Testis (tissue), 3 donors: ENCODE results near the gene IRX2. TPM values are rescaled to one million over a fixed set of nuclear protein-coding genes. Genes with fewer than 3 reads are reported as not detected.

ENCODE experiments used
- DNase-seq: peaks from one replicate; pipeline ENCODE4 v3.0.0-alpha.2; 2019
- H3K27ac ChIP-seq, 2 donors: fragments of 200-600 bp; sonication (generic); one replicate each; pipeline ENCODE4 v1.5.1; 2019
- H3K27me3 ChIP-seq: fragments of 200-600 bp; sonication (generic); one replicate; pipeline ENCODE4 v1.5.1; 2019
- H3K36me3 ChIP-seq: fragments of 200-600 bp; sonication (generic); one replicate; pipeline ENCODE4 v1.5.1; 2017; ENCODE audit warnings: low read depth; ENCODE audit errors: missing control alignments
- H3K4me1 ChIP-seq: fragments of 200-600 bp; sonication (generic); one replicate; pipeline ENCODE4 v1.5.1; 2019
- H3K4me3 ChIP-seq, 2 donors: fragments of 200-600 bp; sonication (generic); one replicate each; pipeline ENCODE4 v1.5.1; 2017 to 2019
- H3K9me3 ChIP-seq: fragments of 200-600 bp; sonication (generic); one replicate; pipeline ENCODE4 v1.5.1; 2017
- POLR2A ChIP-seq: fragments of 450-650 bp; IDR thresholded peaks from one replicate; pipeline ENCODE4 v1.6.1; 2017; ENCODE audit warnings: antibody characterized with exemption, mild to moderate bottlenecking, moderate library complexity
- WGBS, 2 donors: methylation state at CpG; one replicate each; pipeline ENCODE4 v1.1.5; 2018; 5-methylcytosine and 5-hydroxymethylcytosine counted together
- intact Hi-C: fragments of 100-400 bp; cut with DNase I; formaldehyde crosslinking; loops from one replicate; pipeline ENCODE4 v1.15.1; 2023; ENCODE audit warnings: low total_unique reads
- polyA plus RNA-seq: library from polyadenylated mRNA; stranded (reverse); fragments of 350-450 nt; fragmentation: Illumina TruSeq; extraction: RNeasy Lipid Tissue Mini Kit (QIAGEN cat#74804); gene quantifications from one replicate; pipeline ENCODE4 v1.2.3, GENCODE V29; 2014; ENCODE audit warnings: low read depth, low replicate concordance; ENCODE audit not compliant: insufficient read depth
- total RNA-seq, 2 donors: library from RNA; depleted of rRNA; stranded (reverse); fragments of >200 nt; gene quantifications; one replicate each; pipeline ENCODE4 v1.2.3, GENCODE V29; 2016
- TF ChIP-seq, protein P1 (sequence below), 3 experiments: fragments of 450-650 bp in 2 of 3; fragments of 200-600 bp in 1 of 3; sonication (generic) in 1 of 3; IDR thresholded peaks; one replicate each; pipeline ENCODE4 v1.5.1; 2016 to 2019; ENCODE audit warnings: antibody characterized with exemption in 3 of 3, mild to moderate bottlenecking in 2 of 3, moderate library complexity in 1 of 3

Gene IRX2
- total and polyA plus RNA-seq, 3 donors from 2014 or later = 2.8 to 15.1 (median 9.1) TPM

DNA sequence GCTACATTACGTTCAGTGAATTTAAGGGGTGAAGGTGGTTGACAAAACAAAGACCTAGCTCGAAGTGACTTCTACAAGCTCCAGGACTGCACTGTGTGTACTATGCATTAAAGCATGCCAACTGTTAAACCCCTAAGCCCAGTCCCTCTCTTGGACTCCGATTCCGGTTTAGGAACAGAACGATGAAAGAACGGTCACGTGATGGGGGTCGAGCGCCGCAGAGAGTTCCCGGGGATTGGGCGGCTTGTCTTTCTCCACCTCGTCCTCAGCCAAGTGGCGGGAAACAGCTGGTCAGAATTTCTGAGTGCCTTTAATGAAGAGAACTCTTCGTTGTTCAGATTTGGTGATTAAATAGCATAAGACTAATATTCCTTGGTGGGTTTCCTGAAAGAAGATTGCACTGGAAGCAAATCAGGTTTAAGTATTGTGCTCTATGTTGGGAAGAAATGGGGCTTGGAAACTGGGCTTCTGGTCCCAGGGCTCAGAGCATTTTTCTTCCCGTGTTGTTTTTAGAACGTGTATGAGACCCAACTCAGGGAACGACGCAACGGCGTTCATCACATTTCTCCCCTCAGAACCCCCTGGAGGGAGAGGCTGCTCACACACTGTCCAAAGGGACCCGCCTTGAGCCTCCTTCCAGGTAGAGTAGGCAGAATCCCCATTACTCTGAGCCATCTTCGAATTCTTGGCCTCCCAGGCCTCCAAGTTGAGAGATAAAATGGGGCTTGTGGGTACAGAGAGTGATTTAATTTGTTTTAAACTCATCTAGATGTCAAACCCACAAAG is 25.3 kb downstream of the IRX2 start:
- Histone ChIP-seq H3K27ac (no peak overlapping the region), H3K4me1 (no peaks in the 10 kb centered on the region), H3K4me3 (peak overlapping the region in 1 of 2 donors; percentile 8), H3K9me3 (no peaks in the 10 kb centered on the region), H3K27me3 (no peaks in the 10 kb centered on the region), H3K36me3 (no peaks in the 10 kb centered on the region)
- DNase-seq = no peak
- intact Hi-C loops = no loop called here
- TF ChIP-seq POLR2A = no peak
- TF ChIP-seq, protein P1, sequence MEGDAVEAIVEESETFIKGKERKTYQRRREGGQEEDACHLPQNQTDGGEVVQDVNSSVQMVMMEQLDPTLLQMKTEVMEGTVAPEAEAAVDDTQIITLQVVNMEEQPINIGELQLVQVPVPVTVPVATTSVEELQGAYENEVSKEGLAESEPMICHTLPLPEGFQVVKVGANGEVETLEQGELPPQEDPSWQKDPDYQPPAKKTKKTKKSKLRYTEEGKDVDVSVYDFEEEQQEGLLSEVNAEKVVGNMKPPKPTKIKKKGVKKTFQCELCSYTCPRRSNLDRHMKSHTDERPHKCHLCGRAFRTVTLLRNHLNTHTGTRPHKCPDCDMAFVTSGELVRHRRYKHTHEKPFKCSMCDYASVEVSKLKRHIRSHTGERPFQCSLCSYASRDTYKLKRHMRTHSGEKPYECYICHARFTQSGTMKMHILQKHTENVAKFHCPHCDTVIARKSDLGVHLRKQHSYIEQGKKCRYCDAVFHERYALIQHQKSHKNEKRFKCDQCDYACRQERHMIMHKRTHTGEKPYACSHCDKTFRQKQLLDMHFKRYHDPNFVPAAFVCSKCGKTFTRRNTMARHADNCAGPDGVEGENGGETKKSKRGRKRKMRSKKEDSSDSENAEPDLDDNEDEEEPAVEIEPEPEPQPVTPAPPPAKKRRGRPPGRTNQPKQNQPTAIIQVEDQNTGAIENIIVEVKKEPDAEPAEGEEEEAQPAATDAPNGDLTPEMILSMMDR (IDR thresholded peaks at IDR 0.05) = no peak
- 70 to 77% methylated on average over 21 to 23 of the region's 23 CpGs for WGBS, 2 donors

DNA sequence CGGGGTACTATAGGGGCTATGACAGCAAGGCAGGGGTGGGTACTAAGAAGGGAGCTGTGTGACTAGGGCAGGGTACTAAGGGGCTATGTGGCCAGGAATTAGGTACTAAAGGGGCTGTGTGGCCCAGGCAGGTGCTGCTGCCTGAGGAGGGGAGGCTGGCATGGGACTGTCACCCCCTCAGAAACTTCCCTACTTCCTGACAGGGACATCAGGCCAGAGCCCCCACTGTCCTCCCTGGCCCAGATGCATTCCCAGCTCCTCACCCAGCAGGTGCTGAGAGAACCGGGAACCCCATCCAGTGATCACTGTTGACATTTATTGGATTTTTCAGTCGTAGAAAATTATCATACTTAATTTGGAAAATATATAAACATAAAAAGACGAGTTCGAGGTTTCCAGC is 26.6 kb downstream of the IRX2 start:
- no peak overlapping the region for H3K27ac ChIP-seq
- no peaks in the 10 kb centered on the region for H3K27me3 ChIP-seq
- intact Hi-C loops = no loop called here
- H3K4me1 ChIP-seq = no peaks in the 10 kb centered on the region
- H3K9me3 ChIP-seq = no peaks in the 10 kb centered on the region
- no peak overlapping the region for H3K4me3 ChIP-seq
- no peak for DNase-seq
- TF ChIP-seq, protein P1 (IDR thresholded peaks at IDR 0.05) = no peak
- no peak for TF ChIP-seq POLR2A
- WGBS, 2 donors = 73 to 82% methylated on average over 5 of the region's 5 CpGs
- no peaks in the 10 kb centered on the region for H3K36me3 ChIP-seq

DNA sequence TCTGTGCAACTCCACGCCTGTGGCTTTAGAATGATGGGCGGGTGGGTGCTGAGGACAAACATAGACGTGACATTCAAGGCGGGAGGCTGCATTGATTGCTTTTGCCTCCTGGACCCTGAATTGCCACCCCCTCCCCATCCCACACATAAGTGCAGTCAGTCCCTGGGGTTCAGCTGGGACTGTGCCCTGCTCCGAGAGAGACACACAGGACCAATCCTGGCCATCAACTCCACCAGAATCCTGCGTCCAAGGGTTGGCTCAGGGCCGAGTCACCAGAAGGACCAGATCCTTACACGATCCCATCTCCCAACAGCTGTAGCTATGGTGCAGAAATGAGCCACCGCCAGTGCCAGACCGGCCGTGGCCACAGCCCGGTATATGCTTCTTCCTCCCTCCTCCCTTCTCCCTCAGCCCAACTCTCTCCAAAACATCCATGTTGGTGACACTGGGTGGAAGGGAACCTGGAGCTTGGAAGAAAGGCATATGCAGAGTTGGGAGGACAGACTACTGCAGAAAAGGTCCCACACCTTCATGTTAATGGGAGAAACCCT is 27.4 kb downstream of the IRX2 start:
- H3K27me3 ChIP-seq = no peaks in the 10 kb centered on the region
- DNase-seq = no peak
- no peaks in the 10 kb centered on the region for H3K36me3 ChIP-seq
- intact Hi-C loops = no loop called here
- H3K4me3 ChIP-seq = no peak overlapping the region
- H3K9me3 ChIP-seq = no peaks in the 10 kb centered on the region
- WGBS, 2 donors = 86 to 88% methylated on average over 12 of the region's 12 CpGs
- H3K4me1 ChIP-seq = no peaks in the 10 kb centered on the region
- no peak overlapping the region for H3K27ac ChIP-seq
- no peak for TF ChIP-seq POLR2A
- TF ChIP-seq, protein P1 (IDR thresholded peaks at IDR 0.05) = no peak

DNA sequence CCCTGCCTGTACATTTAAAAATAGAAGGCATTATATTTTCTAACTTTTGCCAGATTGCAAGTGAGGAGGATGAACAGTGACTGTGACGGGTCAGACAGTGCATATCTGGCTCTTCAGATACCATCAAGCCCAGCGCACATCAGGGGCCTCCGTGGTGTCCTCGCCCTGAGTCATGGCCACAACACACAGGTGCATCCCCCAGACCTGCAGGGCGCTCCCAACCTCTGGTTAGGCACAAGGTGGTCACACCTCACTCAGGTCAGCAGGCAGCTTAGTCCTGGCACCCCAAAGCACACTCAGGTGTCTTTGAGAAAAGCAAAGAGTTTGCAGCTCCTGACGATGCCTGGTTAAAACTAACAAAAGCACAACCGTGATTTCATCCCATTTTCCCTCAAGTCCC is 28.6 kb downstream of the IRX2 start:
- WGBS, 2 donors = 88 to 89% methylated on average over 5 to 7 of the region's 7 CpGs
- Histone ChIP-seq H3K9me3 (no peaks in the 10 kb centered on the region), H3K27ac (no peak overlapping the region), H3K27me3 (no peaks in the 10 kb centered on the region), H3K4me3 (no peak overlapping the region), H3K4me1 (no peaks in the 10 kb centered on the region), H3K36me3 (no peaks in the 10 kb centered on the region)
- TF ChIP-seq, protein P1 (IDR thresholded peaks at IDR 0.05) = no peak
- no peak for TF ChIP-seq POLR2A
- DNase-seq = no peak
- intact Hi-C loops = no loop called here
